ENCODE data around the gene MB21D2.
"Not testable (repeated sequence)": the region's sequence is repeated elsewhere in the genome, so short reads cannot be mapped to it uniquely, and the experiment has no call there.

The MB21D2 gene

GRCh38 chr3:192794216-192794615 lies 123.4 kb downstream of the MB21D2 start:
- no peak for FAIRE-seq

- not testable (repeated sequence) for FAIRE-seq
Measured at GRCh38 chr3:192788816-192789515, 128.7 kb downstream of the MB21D2 start.

GRCh38 chr3:192778508-192778907 lies 139.1 kb downstream of the MB21D2 start:
- FAIRE-seq = no peak

GRCh38 chr3:192774341-192774740 lies 143.3 kb downstream of the MB21D2 start:
- FAIRE-seq = not testable (repeated sequence)

- no peak for FAIRE-seq
Measured at GRCh38 chr3:192772240-192772894, 145.3 kb downstream of the MB21D2 start.

- FAIRE-seq = no peak
Measured at GRCh38 chr3:192758654-192759053, 159.0 kb downstream of the MB21D2 start.

GRCh38 chr3:192751148-192751547 lies 166.5 kb downstream of the MB21D2 start:
- FAIRE-seq = no peak

GRCh38 chr3:192750201-192750600 lies 167.5 kb downstream of the MB21D2 start:
- no peak for FAIRE-seq

- no peak for FAIRE-seq
Measured at GRCh38 chr3:192747746-192748145, 169.9 kb downstream of the MB21D2 start.

- no peak for FAIRE-seq
Measured at GRCh38 chr3:192747145-192747544, 170.5 kb downstream of the MB21D2 start.
